ENCODE measurements around the gene SGPP1. TPM values are rescaled to one million over a fixed set of nuclear protein-coding genes. Genes with fewer than 3 reads are reported as not detected.

SGPP1 gene
- polyA plus RNA-seq, 1 donor (not counting 4 experiments of a cell fraction or from before 2014, with no cell fraction given) = 28.7 TPM

DNA sequence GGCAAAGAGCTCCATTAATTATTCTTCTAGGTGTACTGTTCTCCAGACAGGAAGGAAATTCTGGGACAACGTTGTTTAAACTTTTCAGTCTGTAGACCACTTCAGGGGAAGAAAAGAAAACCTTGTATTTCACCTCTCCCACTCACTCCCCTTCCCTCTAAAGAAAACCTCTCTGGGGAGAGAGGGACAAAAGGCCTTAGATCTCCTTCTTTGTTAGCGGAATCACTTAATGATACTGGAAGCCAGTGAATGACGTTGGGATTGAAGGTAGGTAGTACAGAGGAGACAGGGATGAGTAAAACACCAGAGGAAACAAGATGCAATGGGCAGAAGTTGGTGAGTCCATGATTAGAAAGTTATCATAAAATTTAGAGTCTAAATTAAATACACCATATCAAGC, 38.7 kb upstream of the SGPP1 start:
- Histone ChIP-seq H3K79me2 (ENCODE audit: control insufficient read depth, insufficient read depth, low read length) (no peaks in the 10 kb centered on the region), H2AFZ (ENCODE audit: control insufficient read depth, low read length) (no peak overlapping the region), H3K27ac (ENCODE audit: control insufficient read depth, insufficient read depth, low read length) (no peak overlapping the region), H3K4me3 (ENCODE audit: control insufficient read depth in 2 of 3, extremely low read depth in 1 of 3, insufficient read depth in 2 of 3, low read depth in 1 of 3, low read length in 3 of 3) (no peak overlapping the region), H3K4me2 (ENCODE audit: control insufficient read depth, extremely low read depth, insufficient read depth, low read depth, low read length) (no peak overlapping the region), H4K20me1 (ENCODE audit: control insufficient read depth, extremely low read depth, insufficient read depth, low read length) (no peaks in the 10 kb centered on the region), H3K4me1 (ENCODE audit: control insufficient read depth, extremely low read depth, insufficient read depth, low read length) (no peaks in the 10 kb centered on the region), H3K9ac (ENCODE audit: control insufficient read depth, extremely low read depth, insufficient read depth, low read length) (no peak overlapping the region), H3K27me3 (ENCODE audit: control insufficient read depth, extremely low read depth, insufficient read depth, low read length) (no peaks in the 10 kb centered on the region), H3K9me1 (ENCODE audit: control insufficient read depth, extremely low read depth, insufficient read depth, low read length) (no peaks in the 10 kb centered on the region), H3K9me3 (ENCODE audit: control insufficient read depth, low read depth, low read length) (no peaks in the 10 kb centered on the region), H3K36me3 (ENCODE audit: control insufficient read depth in 2 of 2, extremely low read depth in 1 of 2, insufficient read depth in 2 of 2, low read length in 2 of 2) (no peaks in the 10 kb centered on the region)
- dilution Hi-C loops (cut with MboI; ENCODE audit: extremely low pct_ligation_motif_present, low sequenced_read_pairs) = no loop called here
- TF ChIP-seq EZH2 (IDR thresholded peaks at IDR 0.05; ENCODE audit: low read length) = no peak
- TF ChIP-seq, protein P1, sequence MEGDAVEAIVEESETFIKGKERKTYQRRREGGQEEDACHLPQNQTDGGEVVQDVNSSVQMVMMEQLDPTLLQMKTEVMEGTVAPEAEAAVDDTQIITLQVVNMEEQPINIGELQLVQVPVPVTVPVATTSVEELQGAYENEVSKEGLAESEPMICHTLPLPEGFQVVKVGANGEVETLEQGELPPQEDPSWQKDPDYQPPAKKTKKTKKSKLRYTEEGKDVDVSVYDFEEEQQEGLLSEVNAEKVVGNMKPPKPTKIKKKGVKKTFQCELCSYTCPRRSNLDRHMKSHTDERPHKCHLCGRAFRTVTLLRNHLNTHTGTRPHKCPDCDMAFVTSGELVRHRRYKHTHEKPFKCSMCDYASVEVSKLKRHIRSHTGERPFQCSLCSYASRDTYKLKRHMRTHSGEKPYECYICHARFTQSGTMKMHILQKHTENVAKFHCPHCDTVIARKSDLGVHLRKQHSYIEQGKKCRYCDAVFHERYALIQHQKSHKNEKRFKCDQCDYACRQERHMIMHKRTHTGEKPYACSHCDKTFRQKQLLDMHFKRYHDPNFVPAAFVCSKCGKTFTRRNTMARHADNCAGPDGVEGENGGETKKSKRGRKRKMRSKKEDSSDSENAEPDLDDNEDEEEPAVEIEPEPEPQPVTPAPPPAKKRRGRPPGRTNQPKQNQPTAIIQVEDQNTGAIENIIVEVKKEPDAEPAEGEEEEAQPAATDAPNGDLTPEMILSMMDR (optimal IDR thresholded peaks at IDR 0.05 in 1 of 3, IDR thresholded peaks at IDR 0.05 in 1 of 3, conservative IDR thresholded peaks at IDR 0.05 in 1 of 3; ENCODE audit: extremely low read depth in 1 of 3, insufficient read depth in 2 of 3, low read length in 3 of 3) = no peak
- FAIRE-seq (no peak), DNase-seq (ENCODE audit: low read depth, low spot score) (no peak)

DNA sequence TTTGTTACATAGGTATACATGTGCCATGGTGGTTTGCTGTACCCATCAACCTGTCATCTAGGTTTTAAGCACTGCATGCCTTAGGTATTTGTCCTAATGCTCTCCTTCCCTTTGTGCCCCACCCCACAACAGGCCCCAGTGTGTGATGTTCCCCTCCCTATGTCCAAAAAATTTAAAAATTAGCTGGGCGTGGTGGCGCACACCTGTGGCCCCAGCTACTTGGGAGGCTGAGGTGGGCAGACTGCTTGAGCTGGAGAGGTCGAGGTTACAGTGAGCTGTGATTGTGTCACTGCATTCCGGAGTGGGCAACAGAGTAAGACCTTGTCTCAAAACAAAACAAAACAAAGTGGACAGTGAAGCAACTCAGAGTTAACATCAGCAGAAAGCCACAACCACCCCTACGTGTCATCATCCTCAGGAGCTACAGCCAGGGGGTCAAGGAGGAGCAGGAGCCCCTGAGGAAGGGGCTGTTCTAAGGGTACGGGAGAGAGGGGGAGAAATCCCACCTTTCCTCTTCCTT, 36.8 kb upstream of the SGPP1 start:
- no peaks in the 10 kb centered on the region for H4K20me1 ChIP-seq (ENCODE audit: control insufficient read depth, extremely low read depth, insufficient read depth, low read length)
- H3K9me3 ChIP-seq (ENCODE audit: control insufficient read depth, low read depth, low read length) = no peaks in the 10 kb centered on the region
- no peak for TF ChIP-seq EZH2 (IDR thresholded peaks at IDR 0.05; ENCODE audit: low read length)
- TF ChIP-seq, protein P1 (optimal IDR thresholded peaks at IDR 0.05 in 1 of 3, IDR thresholded peaks at IDR 0.05 in 1 of 3, conservative IDR thresholded peaks at IDR 0.05 in 1 of 3; ENCODE audit: extremely low read depth in 1 of 3, insufficient read depth in 2 of 3, low read length in 3 of 3) = no peak
- H3K9ac ChIP-seq (ENCODE audit: control insufficient read depth, extremely low read depth, insufficient read depth, low read length) = no peak overlapping the region
- DNase-seq (ENCODE audit: low read depth, low spot score) (no peak), FAIRE-seq (no peak)
- no peak overlapping the region for H3K4me3 ChIP-seq (ENCODE audit: control insufficient read depth in 2 of 3, extremely low read depth in 1 of 3, insufficient read depth in 2 of 3, low read depth in 1 of 3, low read length in 3 of 3)
- no peak overlapping the region for H2AFZ ChIP-seq (ENCODE audit: control insufficient read depth, low read length)
- no peaks in the 10 kb centered on the region for H3K4me1 ChIP-seq (ENCODE audit: control insufficient read depth, extremely low read depth, insufficient read depth, low read length)
- no peaks in the 10 kb centered on the region for H3K79me2 ChIP-seq (ENCODE audit: control insufficient read depth, insufficient read depth, low read length)
- H3K36me3 ChIP-seq (ENCODE audit: control insufficient read depth in 2 of 2, extremely low read depth in 1 of 2, insufficient read depth in 2 of 2, low read length in 2 of 2) = no peaks in the 10 kb centered on the region
- no peak overlapping the region for H3K4me2 ChIP-seq (ENCODE audit: control insufficient read depth, extremely low read depth, insufficient read depth, low read depth, low read length)
- H3K27me3 ChIP-seq (ENCODE audit: control insufficient read depth, extremely low read depth, insufficient read depth, low read length) = no peaks in the 10 kb centered on the region
- H3K27ac ChIP-seq (ENCODE audit: control insufficient read depth, insufficient read depth, low read length) = no peak overlapping the region
- no peaks in the 10 kb centered on the region for H3K9me1 ChIP-seq (ENCODE audit: control insufficient read depth, extremely low read depth, insufficient read depth, low read length)
- dilution Hi-C loops (cut with MboI; ENCODE audit: extremely low pct_ligation_motif_present, low sequenced_read_pairs) = no loop called here
